H1 (cell line): Measurements from ENCODE around the gene AK8. TPM values are rescaled to one million over a fixed set of nuclear protein-coding genes. Genes with fewer than 3 reads are reported as not detected.

Experiments
- CHD7 ChIP-seq: fragments of 300-600 bp; sonication (generic); IDR thresholded peaks from 2 replicates; pipeline ENCODE4 v1.7.1; 2012; ENCODE audit warnings: low read length, moderate library complexity, mild to moderate bottlenecking, inconsistent platforms; ENCODE audit not compliant: insufficient replicate concordance
- CREB1 ChIP-seq: IDR thresholded peaks from 2 replicates; pipeline ENCODE4 v1.6.1; 2012; ENCODE audit warnings: inconsistent platforms
- YY1 ChIP-seq: IDR thresholded peaks from 2 replicates; pipeline ENCODE4 v1.6.1; 2011; ENCODE audit warnings: low read depth, mild to moderate bottlenecking, low read length
- polyA plus RNA-seq, 7 experiments: library from polyadenylated mRNA; depleted of rRNA in 3 of 7; stranded (reverse) in 5 of 7; unstranded in 2 of 7; fragments of >200 nt in 5 of 7; fragments of 200-250 nt in 2 of 7; gene quantifications; 1 replicate in 5 of 7; 2 replicates in 1 of 7; 4 replicates in 1 of 7; pipeline versions ENCODE4 v1.2.1 to v1.2.3, GENCODE V29; 2011 to 2013; ENCODE audit warnings: missing spikeins in 2 of 7, mixed read lengths in 2 of 7
- total RNA-seq: library from RNA; stranded (reverse); fragmentation: NEBNext Ultra II Directional; extraction: Animal tissue kit (Norgen Biotek cat#: 25700); gene quantifications from 2 replicates; pipeline ENCODE4 v1.2.1, GENCODE V29; 2021

The AK8 gene
- total and polyA plus RNA-seq, 2 of the 8 experiments (the other 6 are each of a cell fraction or from before 2014, with no cell fraction given): 0.35 to 0.48 TPM

GRCh38 chr9:132808645-132809044 lies 69.4 kb downstream of the AK8 start (continued):
- TF ChIP-seq CHD7: no peak
- TF ChIP-seq CREB1: no peak
- no peak for TF ChIP-seq YY1
